Progenitor cell of endocrine pancreas (in vitro differentiated cells): ENCODE results near the gene KCNQ5. TPM values are rescaled to one million over a fixed set of nuclear protein-coding genes. Genes with fewer than 3 reads are reported as not detected.

Experiments
- DNase-seq: peaks from one replicate; pipeline ENCODE4 v3.0.0; 2021; ENCODE audit warnings: low spot score; ENCODE audit not compliant: unreplicated experiment
- H3K27ac Mint-ChIP-seq: 2 replicates; pipeline ENCODE4 v1.8.0; 2021; ENCODE audit warnings: mild to moderate bottlenecking, moderate library complexity, mixed read lengths
- H3K27me3 Mint-ChIP-seq: 2 replicates; pipeline ENCODE4 v1.8.0; 2021; ENCODE audit warnings: mixed read lengths
- H3K36me3 Mint-ChIP-seq: 2 replicates; pipeline ENCODE4 v1.8.0; 2022; ENCODE audit warnings: mixed read lengths; ENCODE audit not compliant: insufficient read depth
- H3K4me1 Mint-ChIP-seq: 2 replicates; pipeline ENCODE4 v1.8.0; 2021; ENCODE audit warnings: low read depth, mixed read lengths
- H3K4me3 Mint-ChIP-seq: 2 replicates; pipeline ENCODE4 v1.8.0; 2021; ENCODE audit warnings: low read depth, mild to moderate bottlenecking, moderate library complexity, mixed read lengths
- H3K9me3 Mint-ChIP-seq: 2 replicates; pipeline ENCODE4 v1.8.0; 2021; ENCODE audit warnings: low read depth, mixed read lengths
- total RNA-seq: library from RNA; stranded (reverse); gene quantifications from 2 replicates; pipeline ENCODE4 v1.2.1, GENCODE V29; 2021
- TF ChIP-seq, protein P1 (sequence below): fragments of 200-600 bp; sonication (generic); IDR thresholded peaks from one replicate; pipeline ENCODE4 v1.5.0; 2021; ENCODE audit warnings: antibody characterized with exemption, mild to moderate bottlenecking; ENCODE audit not compliant: unreplicated experiment

Gene KCNQ5
- total RNA-seq, 1 donor from 2014 or later, result 1.0 TPM

DNA sequence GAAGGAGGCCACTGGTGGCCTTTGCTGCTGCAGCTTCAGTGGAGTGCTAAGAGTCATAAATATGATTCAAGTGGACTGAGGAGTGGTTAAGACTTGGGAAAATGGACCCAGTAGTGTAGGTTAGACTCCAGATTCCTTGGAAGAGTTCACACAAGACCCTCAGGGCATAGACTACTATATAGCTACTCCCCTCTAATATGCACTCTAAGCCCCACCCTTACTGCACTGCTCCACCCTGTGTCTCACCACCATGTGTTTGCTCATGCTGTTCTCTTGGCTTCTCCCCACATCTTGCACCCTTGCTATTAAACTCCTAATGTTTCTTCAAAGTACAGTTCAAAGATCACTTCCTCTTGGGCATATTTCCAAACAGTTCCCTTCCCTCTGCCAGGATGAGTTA, 5.7 kb downstream of the KCNQ5 start:
- DNase-seq, result no peak
- H3K27ac Mint-ChIP-seq, result no peak overlapping the region
- peaks cover 14% of the 10 kb centered on the region for H3K4me1 Mint-ChIP-seq
- H3K27me3 Mint-ChIP-seq, result peaks cover 41% of the 10 kb centered on the region
- no peaks in the 10 kb centered on the region for H3K36me3 Mint-ChIP-seq
- H3K4me3 Mint-ChIP-seq, result no peak overlapping the region
- no peaks in the 10 kb centered on the region for H3K9me3 Mint-ChIP-seq
- TF ChIP-seq, protein P1, sequence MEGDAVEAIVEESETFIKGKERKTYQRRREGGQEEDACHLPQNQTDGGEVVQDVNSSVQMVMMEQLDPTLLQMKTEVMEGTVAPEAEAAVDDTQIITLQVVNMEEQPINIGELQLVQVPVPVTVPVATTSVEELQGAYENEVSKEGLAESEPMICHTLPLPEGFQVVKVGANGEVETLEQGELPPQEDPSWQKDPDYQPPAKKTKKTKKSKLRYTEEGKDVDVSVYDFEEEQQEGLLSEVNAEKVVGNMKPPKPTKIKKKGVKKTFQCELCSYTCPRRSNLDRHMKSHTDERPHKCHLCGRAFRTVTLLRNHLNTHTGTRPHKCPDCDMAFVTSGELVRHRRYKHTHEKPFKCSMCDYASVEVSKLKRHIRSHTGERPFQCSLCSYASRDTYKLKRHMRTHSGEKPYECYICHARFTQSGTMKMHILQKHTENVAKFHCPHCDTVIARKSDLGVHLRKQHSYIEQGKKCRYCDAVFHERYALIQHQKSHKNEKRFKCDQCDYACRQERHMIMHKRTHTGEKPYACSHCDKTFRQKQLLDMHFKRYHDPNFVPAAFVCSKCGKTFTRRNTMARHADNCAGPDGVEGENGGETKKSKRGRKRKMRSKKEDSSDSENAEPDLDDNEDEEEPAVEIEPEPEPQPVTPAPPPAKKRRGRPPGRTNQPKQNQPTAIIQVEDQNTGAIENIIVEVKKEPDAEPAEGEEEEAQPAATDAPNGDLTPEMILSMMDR, result no peak

DNA sequence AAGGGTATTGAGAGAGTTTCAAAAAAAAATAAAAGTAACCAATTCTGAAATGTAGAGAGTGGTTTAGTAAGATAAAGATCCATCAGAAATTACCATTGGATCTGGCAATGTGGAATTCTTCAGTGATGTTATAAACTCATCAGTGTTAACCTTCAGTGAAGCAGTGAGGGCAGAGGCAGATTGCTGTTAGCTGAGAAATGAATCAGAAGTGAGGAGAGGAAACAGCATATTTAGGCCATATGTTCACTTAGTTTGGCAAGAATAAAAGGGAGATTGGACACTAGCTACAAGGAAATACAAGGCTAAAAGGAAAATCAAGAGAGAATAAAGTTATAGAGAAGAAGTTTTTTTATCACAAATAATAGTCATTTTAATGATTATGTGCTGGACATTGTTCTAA, 9.6 kb downstream of the KCNQ5 start:
- H3K27me3 Mint-ChIP-seq, result peaks cover 20% of the 10 kb centered on the region
- no peaks in the 10 kb centered on the region for H3K36me3 Mint-ChIP-seq
- H3K9me3 Mint-ChIP-seq, result no peaks in the 10 kb centered on the region
- TF ChIP-seq, protein P1, result no peak
- peaks cover 9% of the 10 kb centered on the region for H3K4me1 Mint-ChIP-seq
- no peak overlapping the region for H3K27ac Mint-ChIP-seq
- H3K4me3 Mint-ChIP-seq, result no peak overlapping the region
- no peak for DNase-seq

DNA sequence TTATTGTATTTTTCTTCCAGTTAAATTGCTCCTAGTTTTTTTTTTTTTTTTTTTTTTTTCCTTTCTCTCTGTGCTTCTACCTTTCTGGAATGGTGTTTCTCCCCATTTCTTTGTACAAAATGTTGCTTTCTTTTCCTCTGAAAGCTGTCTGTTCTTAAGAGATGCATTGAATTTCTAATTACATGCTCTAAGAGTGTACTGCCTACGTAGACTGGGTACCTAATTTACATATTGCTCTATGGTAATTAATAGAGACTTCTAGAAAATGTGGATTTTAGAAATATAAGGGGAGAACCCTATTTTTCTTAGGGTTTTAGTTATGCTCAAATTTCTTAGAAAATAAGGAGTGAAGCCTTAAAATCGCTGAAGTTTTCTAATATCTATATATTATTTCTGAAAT, 13.8 kb downstream of the KCNQ5 start:
- Mint-ChIP-seq H3K4me1 (peaks cover 14% of the 10 kb centered on the region), H3K27ac (no peak overlapping the region), H3K4me3 (no peak overlapping the region), H3K36me3 (no peaks in the 10 kb centered on the region), H3K9me3 (no peaks in the 10 kb centered on the region), H3K27me3 (peaks cover 5% of the 10 kb centered on the region)
- TF ChIP-seq, protein P1, result no peak
- no peak for DNase-seq

DNA sequence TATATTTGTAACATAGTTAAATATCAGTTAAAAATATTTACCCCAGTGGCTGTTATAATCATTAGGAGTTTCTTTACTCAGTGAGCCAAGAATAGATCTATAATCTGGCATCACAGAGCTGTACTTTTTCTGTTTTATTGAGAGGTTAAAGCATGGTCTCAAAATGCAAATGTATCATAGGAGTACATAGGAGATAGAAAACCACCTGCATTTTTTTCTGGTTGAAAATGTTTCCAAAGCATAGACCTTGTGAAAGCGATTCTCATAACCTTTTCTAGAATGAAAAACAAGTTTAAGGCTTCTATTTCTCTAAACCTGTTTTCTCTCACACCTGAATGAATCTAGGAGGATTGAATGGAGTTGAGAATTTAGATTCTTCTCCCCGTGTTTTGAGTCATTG, 14.4 kb downstream of the KCNQ5 start:
- no peaks in the 10 kb centered on the region for H3K36me3 Mint-ChIP-seq
- TF ChIP-seq, protein P1, result no peak
- peaks cover 8% of the 10 kb centered on the region for H3K4me1 Mint-ChIP-seq
- H3K9me3 Mint-ChIP-seq, result no peaks in the 10 kb centered on the region
- no peak overlapping the region for H3K27ac Mint-ChIP-seq
- H3K27me3 Mint-ChIP-seq, result peaks cover 5% of the 10 kb centered on the region
- H3K4me3 Mint-ChIP-seq, result no peak overlapping the region
- no peak for DNase-seq

DNA sequence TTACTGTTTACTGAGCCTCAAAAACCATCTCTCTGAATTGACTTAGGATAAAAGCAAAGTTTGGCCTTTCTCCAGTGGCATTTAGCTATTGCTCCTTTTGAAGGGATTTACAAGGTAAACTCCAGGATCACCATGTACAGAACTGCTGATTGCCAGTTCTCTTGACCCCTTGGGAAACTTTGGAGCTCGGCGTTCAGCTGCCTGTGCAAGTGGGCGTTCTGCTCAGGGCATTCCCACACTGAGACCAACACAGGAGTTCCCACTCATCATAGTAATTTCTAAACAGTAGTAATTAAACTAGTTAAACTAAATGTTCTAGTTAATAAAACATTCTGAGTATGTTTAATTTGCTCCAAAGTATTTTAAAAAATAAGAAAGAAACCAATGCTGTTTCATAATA, 14.9 kb downstream of the KCNQ5 start:
- no peak overlapping the region for H3K27ac Mint-ChIP-seq
- no peak overlapping the region for H3K4me3 Mint-ChIP-seq
- H3K9me3 Mint-ChIP-seq, result no peaks in the 10 kb centered on the region
- peaks cover 4% of the 10 kb centered on the region for H3K4me1 Mint-ChIP-seq
- no peak for DNase-seq
- peaks cover 5% of the 10 kb centered on the region for H3K27me3 Mint-ChIP-seq
- H3K36me3 Mint-ChIP-seq, result no peaks in the 10 kb centered on the region
- TF ChIP-seq, protein P1, result no peak
